HS-27A (cell line): Measurements from ENCODE around the gene GNG7.
"Not testable (repeated sequence)": the region's sequence is repeated elsewhere in the genome, so short reads cannot be mapped to it uniquely, and the experiment has no call there.

Source experiments
- DNase-seq: peaks from one replicate; pipeline ENCODE4 v3.0.0-alpha.2; 2012; ENCODE audit warnings: low read depth, missing footprints

The GNG7 gene

GRCh38 chr19:2619076-2619475 is 83.4 kb downstream of the GNG7 start:
- DNase-seq: no peak

GRCh38 chr19:2618611-2619010 is 83.9 kb downstream of the GNG7 start:
- DNase-seq: peak; percentile 71

- no peak for DNase-seq
These were observed 84.9 kb downstream of the GNG7 start for GRCh38 chr19:2617393-2618165.

DNA sequence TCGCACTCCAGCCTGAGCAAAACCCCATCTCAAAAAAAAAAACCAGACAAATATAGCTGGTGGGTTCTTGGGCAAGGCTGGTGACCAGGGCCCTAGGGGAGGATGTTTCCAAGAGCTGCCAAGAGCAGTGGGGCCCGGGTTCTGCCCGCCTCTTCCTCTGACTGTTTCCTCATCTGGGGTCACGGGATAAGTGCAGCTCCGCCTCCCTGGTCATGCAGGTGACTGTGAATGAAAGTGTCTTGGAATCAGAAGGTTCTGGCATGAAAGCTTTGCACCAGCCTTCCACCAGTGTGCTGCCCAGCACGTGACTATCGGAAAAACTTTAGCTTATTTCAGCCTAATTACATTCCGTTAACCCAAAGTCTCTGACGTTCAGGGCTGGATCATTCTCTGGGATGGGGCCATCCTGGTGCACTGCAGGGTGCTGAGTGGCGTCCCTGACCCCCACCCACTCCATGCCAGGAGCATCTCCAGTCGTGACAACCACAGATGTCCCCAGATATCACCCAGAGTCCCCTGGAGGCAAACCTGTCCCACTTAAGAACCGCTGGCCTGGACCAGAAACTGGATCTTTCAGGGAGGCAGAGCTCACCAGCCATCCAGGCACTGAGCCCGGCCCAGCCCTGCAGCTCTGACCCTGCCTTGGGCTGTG is 85.6 kb downstream of the GNG7 start:
- no peak for DNase-seq

DNA sequence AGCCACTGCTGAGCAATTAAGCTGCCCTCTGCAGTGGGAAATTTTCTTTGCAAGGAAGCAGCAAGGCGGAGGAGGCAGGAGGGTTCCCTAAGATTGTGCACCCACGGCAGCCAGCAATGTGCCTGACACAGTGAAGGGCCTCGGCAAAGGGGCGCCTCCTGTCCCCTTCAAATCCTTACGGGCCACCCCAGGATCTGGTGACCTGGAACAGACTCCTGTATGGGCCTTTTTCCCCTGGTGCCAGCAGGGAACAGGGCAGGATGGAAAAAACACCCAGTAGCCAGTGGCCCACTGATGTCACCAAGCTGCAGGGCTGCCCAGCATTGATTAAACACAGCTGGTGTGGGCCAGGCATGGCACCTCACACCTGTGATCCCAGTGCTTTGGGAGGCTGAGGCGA is 86.7 kb downstream of the GNG7 start:
- no peak for DNase-seq

GRCh38 chr19:2613507-2614295 is 88.8 kb downstream of the GNG7 start:
- DNase-seq: no peak

- DNase-seq: no peak
These were observed 89.8 kb downstream of the GNG7 start for GRCh38 chr19:2612619-2613249.

- DNase-seq: no peak
These were observed 90.7 kb downstream of the GNG7 start for GRCh38 chr19:2611483-2612464.

GRCh38 chr19:2610637-2611482 is 91.6 kb downstream of the GNG7 start:
- DNase-seq: peak; percentile 74

DNA sequence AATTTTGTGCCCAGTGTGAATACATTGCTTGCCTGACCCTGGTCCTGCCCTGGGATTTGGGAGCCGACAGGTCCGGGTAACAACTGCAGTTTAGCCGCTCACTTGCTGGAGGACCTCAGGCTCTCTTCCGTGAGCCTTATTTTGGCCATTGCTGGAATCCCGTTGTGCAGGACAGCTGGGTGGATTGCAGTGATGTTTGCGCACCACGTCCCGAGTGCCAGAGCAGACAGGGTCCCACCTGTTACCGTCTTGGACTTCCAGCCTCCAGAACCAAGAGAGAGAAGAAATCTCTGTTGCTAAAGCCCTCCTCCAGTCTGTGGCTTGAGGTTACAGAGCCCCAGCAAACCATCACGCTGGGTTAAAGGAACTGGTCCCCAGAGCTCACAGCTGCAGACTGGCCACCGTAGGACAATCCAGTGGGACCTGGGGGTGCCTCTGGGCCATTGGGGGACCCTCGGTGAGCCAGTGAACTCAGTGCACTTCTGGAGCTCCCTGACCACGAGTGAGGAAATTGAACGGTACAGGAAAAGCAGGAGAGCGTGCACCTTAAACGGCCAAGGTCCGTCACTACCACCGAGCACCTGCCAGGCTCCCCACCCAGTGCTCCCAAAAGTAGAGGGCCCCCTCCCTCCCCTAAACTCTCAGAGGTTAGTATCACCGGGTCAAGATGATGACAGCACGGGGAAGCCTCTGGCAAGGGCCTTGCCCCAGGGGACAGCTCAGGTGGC is 92.9 kb downstream of the GNG7 start:
- no peak for DNase-seq

GRCh38 chr19:2609034-2609388 is 93.5 kb downstream of the GNG7 start:
- DNase-seq: not testable (repeated sequence)

DNA sequence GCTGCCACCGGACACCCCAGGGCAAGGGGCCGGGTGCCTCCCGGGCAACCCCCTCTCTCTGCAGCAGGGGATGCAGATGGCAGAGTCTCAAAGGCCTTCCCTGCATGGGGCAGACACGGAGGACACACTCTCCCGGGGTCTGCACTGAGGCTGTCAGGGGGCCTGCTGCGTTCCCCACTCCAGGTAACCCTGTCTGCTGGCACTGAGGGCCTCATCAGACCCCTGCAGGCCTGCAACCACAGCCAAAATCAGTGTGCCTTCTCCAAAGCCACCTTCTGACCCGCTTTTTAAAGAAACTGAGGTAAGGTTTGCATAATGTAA is 93.9 kb downstream of the GNG7 start:
- DNase-seq: no peak

DNA sequence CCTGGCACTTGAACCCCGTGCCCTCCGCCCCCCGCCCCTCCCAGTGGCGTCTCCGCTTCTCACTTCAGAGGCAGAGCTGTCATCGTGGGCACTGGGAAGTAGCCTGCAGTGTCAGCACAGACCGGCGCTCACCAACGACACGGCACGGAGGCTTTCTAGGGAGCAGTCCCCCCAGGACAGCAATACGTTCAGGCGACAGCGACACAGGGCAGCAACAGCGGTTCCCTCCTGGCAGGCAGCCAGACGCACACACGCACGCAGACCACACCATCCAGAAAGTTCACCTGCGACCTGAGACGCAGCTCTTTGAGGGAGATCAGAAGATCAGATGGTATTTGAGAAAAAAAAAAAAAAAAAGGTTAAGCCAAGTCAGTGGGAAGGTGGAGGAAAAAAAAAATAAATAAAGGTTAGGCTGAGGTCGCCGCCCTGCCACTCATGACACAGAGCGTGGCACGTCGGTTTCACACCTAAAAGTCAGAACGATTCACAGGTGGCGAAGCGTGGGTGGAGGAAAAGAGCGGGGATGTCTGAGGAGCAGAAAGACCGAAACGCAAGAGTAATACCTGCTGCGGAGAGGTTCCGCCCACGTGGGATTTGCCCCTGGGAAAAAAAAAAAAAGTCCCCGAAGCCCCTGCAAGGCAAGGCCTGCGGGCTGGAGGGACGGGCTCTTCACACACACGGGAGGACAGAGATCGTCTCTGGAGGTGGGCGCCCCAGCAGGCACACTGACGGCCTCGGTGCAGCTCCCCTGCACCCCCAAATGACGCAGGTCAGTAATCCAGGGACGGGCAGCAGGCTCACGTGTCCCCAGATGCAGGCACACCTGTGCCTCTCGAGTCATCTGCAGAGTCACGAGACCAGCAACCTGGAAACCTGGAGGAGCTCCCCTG is 94.5 kb downstream of the GNG7 start:
- DNase-seq: no peak

DNA sequence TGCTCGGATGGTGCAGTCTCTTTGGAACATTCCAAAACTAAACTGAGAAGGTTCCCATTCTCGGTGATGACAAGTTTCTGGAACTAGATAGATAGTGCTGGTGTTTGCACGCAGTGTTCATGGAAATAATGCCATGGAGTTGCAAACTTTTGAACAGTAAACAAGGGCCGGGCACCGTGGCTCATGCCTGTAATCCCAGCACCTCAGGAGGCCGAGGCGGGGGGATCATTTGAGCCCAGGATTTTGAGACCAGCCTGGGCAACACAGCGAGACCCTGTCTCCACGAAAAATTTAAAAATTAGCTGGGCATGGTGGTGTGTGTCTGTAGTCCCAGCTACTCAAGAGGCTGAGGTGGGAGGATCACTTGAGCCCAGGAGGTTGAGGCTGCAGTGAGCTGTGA is 95.7 kb downstream of the GNG7 start:
- not testable (repeated sequence) for DNase-seq

GRCh38 chr19:2605889-2606288 is 96.6 kb downstream of the GNG7 start:
- not testable (repeated sequence) for DNase-seq

GRCh38 chr19:2604747-2605329 is 97.7 kb downstream of the GNG7 start:
- no peak for DNase-seq

GRCh38 chr19:2603334-2603733 is 99.2 kb downstream of the GNG7 start:
- no peak for DNase-seq

DNA sequence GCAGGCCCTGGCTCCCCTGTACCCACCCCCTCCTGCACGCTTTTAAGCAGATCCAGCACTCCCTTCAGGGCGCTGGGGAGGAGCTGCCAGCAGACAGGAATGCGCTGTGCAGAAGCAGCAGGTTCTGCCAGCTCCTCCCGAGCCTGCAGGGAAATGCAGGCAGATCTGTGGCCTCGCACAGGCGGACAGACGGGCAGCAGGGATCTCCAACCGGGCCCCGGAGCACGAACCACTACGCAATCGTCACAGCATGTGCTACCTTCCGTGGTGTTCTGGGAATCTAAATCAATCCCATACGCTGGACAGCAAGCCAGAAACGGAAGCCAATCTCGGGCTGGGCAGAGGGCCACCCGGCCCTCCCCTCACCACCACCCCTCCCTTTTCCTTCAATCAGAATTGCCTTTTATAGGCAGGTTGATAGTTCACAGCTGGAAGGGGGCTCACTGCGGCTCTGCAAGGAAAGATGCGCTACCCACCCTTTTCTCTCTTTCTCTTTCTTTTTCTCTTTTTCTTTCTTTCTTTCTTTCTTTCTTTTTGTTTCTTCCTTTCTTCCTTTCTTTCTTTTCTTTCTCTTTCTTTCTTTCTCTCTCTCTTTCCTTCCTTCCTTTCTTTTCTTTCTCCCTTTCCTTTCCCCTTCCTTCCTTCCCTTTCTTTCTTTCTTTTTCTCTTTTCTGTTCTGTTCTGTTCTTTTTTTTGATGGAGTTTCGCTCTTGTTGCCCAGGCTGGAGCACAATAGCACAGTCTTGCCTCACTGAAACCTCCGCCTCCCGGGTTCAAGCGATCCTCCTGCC is 99.9 kb downstream of the GNG7 start:
- no peak for DNase-seq
